GM19395 (cell line): ENCODE data around the gene TRAF2.
"Not testable (repeated sequence)": the region's sequence is repeated elsewhere in the genome, so short reads cannot be mapped to it uniquely, and the experiment has no call there.

ENCODE experiments used
- ATAC-seq: cut with Tn5 transposase; IDR thresholded peaks from one replicate; pipeline ENCODE4 v1.9.1; 2021; ENCODE audit warnings: mild to moderate bottlenecking, moderate library complexity; ENCODE audit not compliant: unreplicated experiment

Gene TRAF2

DNA sequence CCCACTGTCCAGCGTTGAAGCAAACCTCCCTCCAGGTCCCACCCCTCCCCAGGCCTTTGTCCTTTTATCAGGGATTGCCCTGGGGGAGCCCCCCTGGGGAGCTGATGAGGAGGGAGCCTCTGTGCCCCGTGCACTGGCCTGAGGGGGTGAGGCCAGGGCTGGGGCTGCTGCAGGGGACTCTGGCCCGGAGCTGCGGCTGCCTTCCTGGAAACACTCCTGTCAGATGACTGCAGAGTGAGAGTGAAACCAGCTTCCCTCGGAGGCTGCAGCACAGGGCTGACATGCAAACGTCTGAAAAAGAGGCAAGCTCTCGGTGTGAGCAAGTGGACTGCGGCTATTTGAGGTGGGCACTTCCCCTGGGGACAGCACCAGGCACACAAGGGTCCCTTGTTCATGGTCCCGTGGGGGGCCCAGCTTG lies 4.6 kb upstream of the TRAF2 start:
- no peak for ATAC-seq

GRCh38 chr9:136882109-136882946 lies 4.0 kb upstream of the TRAF2 start:
- peak; percentile 34 for ATAC-seq

- not testable (repeated sequence) for ATAC-seq
These were observed 3.4 kb upstream of the TRAF2 start for GRCh38 chr9:136882947-136883283.

- ATAC-seq: not testable (repeated sequence)
These were observed 2.6 kb upstream of the TRAF2 start for GRCh38 chr9:136883670-136884069.

DNA sequence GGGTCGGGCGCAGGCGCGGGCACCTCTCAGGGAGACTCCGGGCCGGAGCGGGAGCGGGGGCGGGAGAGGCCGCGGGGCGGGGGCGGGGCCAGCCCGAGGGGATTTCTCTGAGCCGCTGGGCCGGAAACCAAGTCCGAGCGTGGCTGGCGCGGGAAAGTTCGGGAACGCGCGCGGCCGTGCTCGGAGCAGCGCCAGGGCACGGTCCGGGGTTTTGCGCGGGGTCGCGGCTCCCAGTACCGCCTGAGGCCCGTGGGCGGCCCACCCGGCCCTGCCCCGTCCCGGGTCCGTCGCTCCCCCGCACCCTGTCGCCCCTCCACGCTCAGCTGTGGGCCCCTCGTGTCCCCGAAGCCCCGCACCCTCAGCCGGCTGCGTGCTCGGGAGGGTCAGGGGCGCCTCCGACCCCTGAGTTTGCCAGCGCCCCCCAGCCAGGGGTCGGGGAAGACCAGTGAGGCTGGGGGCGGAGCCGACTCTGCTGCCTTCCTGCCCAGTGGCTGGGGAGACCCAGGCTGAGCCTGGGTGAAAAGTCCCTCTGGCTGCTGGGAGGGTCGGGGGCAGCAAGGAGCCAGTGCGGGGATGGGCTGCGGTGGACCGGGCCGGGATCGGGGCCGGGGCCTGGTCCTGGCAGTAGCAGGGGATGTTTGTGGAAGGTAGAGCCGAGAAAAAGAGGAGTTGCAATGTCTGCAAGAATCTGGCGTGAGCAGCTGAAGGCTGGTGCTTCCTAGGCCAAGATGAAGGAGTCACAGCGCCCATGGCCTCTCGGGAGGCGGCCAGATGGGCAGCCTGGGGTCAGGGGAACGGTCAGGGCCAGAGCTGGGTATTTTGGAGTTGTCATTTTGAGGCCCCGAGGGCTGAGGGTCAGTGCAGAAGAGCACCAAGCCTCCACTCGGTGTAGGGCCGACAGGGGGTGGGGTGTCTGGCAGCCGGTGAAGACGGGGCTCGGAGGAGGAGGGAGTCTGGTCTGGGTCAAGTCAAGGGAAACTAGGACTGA lies 588 bp downstream of the TRAF2 start:
- ATAC-seq: peak; percentile 23

GRCh38 chr9:136888454-136888853 lies 2.1 kb downstream of the TRAF2 start:
- ATAC-seq: no peak

DNA sequence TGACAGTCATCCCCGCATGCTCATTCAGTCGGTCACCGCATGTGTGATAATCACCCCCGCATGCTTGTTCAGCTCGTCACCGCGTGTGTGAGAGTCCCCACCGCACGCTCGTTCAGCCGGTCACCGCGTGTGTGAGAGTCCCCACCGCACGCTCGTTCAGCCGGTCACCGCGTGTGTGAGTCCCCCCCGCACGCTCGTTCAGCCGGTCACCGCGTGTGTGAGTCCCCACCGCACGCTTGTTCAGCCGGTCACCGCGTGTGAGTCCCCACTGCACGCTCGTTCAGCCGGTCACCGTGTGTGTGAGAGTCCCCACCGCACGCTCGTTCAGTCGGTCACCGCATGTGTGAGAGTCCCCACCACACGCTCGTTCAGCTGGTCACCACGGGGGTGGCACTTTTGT lies 3.5 kb downstream of the TRAF2 start:
- no peak for ATAC-seq

DNA sequence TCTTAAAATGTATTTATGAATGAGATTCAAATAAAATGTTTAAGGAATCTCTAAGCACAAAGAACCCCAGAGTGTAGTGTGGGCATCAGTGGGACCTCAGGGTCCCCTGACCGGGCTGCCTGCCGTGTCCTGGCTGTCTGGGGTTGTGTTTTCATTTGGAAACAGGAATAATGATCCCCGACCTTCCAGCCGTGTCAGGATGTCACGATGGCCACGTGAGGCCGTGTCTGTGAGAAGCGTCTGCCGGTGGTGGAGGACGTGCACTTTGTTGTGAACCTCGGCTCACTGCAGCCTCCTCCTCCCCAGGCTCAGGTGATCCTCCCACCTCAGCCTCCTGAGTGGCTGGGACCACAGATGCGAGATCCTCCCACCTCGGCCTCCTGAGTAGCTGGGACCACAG lies 4.3 kb downstream of the TRAF2 start:
- no peak for ATAC-seq

- no peak for ATAC-seq
These were observed 9.7 kb downstream of the TRAF2 start for GRCh38 chr9:136896027-136896426.

GRCh38 chr9:136898483-136899100 lies 12.3 kb downstream of the TRAF2 start:
- ATAC-seq: no peak

- no peak for ATAC-seq
These were observed 12.9 kb downstream of the TRAF2 start for GRCh38 chr9:136899196-136899595.

DNA sequence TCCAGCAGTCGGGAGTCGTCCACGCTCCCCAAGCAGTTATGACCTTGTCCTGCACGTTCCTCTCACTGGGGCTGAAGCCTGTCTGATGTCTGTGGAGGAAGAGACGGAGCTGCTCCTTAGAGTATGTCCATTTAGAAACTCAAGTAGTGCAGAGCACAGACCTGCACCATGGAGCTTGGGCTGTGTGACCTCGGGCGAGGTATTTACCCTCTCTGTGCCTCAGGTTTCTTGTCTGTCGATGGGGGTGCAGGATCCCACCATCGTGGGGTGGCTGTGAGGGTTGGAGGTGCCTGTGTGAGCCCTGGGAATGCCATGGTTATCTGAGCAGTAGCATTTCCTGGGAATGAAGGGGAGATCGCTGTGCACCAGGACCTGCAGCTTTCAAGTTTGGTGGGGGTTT lies 14.2 kb downstream of the TRAF2 start:
- no peak for ATAC-seq

GRCh38 chr9:136900988-136901515 lies 14.7 kb downstream of the TRAF2 start:
- ATAC-seq: no peak

DNA sequence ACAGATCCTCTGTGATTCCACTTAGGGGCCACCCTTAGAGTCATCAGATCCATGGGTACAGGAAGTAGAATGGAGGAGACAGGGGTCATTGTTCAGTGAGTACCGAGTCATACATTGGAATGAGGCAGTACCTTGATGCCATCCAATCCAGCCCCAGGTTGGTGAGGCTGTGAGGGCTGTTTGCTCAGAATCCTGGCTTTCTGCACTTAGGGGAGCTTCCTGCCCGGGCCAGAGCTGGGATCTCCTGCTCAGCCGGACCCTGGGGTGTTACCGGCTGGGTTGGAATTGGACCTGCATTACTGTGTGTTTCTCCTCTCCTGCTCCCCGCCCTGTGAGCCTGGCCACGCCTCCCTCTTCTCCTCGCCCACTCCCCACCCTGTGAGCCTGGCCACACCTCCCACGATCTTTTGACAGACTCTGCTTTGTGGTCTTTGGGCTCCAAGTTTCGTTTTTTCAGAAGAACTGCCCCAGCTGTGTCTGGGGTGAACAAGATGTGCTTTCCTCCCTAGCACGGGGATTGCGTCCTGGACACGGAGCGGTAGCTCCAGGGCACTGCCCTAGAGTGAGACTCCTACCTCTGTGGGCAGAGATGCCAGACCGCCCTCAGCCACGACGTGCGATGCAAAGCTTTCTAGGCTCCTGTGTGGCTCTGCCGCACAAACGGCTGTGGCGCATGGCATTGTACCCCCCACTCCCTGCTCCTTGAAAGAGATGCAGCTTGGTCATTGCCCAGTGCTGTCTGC lies 15.4 kb downstream of the TRAF2 start:
- peak; percentile 63 for ATAC-seq

DNA sequence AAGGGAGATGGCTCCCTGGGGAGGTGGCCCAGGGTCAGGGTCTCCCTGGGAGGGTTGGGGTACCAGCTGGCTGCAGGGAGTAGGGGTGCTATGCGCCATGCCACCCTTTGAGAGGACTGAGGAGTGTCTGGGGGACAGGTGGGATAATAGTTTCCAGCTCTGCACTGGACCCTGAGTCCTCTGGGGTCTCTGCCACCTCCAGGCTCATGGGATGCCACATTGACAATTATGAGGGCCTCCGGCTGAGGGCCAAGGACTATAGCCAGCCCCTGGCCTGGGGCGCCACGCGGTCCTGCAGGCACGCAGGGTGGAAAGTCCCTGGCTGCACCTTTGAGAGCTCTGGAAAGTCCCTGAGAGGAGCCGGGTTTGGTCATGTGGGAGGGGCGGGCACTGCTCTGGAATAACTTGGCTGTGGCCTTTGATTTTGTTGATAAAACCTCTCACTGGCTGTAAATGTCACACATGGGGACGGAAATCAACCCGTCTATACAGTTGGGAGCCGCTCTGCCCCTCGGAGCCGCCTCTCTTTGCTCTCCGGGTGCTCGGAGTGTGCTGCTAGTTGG lies 16.0 kb downstream of the TRAF2 start:
- peak; percentile 39 for ATAC-seq

- no peak for ATAC-seq
These were observed 16.8 kb downstream of the TRAF2 start for GRCh38 chr9:136903041-136903554.

GRCh38 chr9:136906266-136906665 lies 19.9 kb downstream of the TRAF2 start:
- no peak for ATAC-seq

- no peak for ATAC-seq
These were observed 20.9 kb downstream of the TRAF2 start for GRCh38 chr9:136907011-136907914.
